ACC112 (cell line): ENCODE results near the gene CAMK2A.

Experiments
- H2AFZ ChIP-seq: fragments of 200-600 bp; sonication (generic); one replicate; pipeline ENCODE4 v1.6.0; 2017; ENCODE audit warnings: antibody characterized with exemption, low read length; ENCODE audit not compliant: unreplicated experiment
- H3K27ac ChIP-seq: fragments of 200-600 bp; sonication (generic); 2 replicates; pipeline ENCODE4 v1.5.1; 2014; ENCODE audit warnings: low read depth, mild to moderate bottlenecking, antibody characterized with exemption, low read length, moderate library complexity
- H3K27me3 ChIP-seq: fragments of 200-600 bp; sonication (generic); 2 replicates; pipeline ENCODE4 v1.6.1; 2014; ENCODE audit warnings: mild to moderate bottlenecking, antibody characterized with exemption, low read length, moderate library complexity, mixed read lengths; ENCODE audit not compliant: insufficient read depth
- H3K36me3 ChIP-seq: fragments of 200-600 bp; sonication (generic); 2 replicates; pipeline ENCODE4 v1.6.1; 2016; ENCODE audit warnings: mild to moderate bottlenecking, antibody characterized with exemption, low read length, moderate library complexity, mixed read lengths; ENCODE audit not compliant: insufficient read depth
- H3K4me1 ChIP-seq: fragments of 200-600 bp; sonication (generic); one replicate; pipeline ENCODE4 v1.6.1; 2016; ENCODE audit warnings: low read length, mixed read lengths; ENCODE audit not compliant: insufficient read depth, unreplicated experiment, control insufficient read depth
- H3K4me3 ChIP-seq: fragments of 200-600 bp; sonication (generic); 2 replicates; pipeline ENCODE4 v1.5.1; 2014; ENCODE audit warnings: mild to moderate bottlenecking, low read depth, low read length
- H3K79me2 ChIP-seq: fragments of 200-600 bp; sonication (generic); one replicate; pipeline ENCODE4 v1.6.0; 2016; ENCODE audit warnings: low read length; ENCODE audit not compliant: control insufficient read depth, unreplicated experiment, insufficient read depth

The CAMK2A gene

GRCh38 chr5:150306775-150307174 lies 17.2 kb upstream of the CAMK2A start:
- Histone ChIP-seq H2AFZ (no peak overlapping the region), H3K27me3 (no peaks in the 10 kb centered on the region), H3K79me2 (no peaks in the 10 kb centered on the region), H3K27ac (no peak overlapping the region), H3K4me1 (no peaks in the 10 kb centered on the region), H3K36me3 (no peaks in the 10 kb centered on the region), H3K4me3 (no peak overlapping the region)

GRCh38 chr5:150305557-150305956 lies 16.0 kb upstream of the CAMK2A start:
- Histone ChIP-seq H3K27ac (no peak overlapping the region), H3K27me3 (no peaks in the 10 kb centered on the region), H3K79me2 (no peaks in the 10 kb centered on the region), H2AFZ (peak overlapping the region; percentile 20), H3K4me1 (peaks cover 6% of the 10 kb centered on the region), H3K36me3 (no peaks in the 10 kb centered on the region), H3K4me3 (no peak overlapping the region)

DNA sequence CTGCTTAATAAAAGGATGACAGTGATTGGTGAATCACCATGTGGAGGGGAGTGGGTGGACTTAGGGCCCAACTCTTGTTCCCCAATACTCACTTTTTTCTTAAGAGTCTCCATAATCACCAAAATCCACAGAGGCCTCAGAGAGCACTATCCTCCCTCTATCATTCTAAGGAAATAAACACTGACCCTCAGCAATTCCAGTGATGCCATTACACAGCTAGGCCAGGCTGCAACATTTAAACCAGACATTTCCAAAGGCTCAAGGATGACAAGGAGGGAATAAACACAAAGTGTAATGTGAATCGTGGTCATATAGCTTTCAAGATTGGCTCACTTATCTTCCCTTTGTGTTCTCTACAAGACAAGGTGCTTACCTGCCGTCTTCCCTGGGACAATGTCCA lies 15.5 kb upstream of the CAMK2A start:
- Histone ChIP-seq H3K36me3 (no peaks in the 10 kb centered on the region), H3K4me3 (no peak overlapping the region), H2AFZ (no peak overlapping the region), H3K27me3 (no peaks in the 10 kb centered on the region), H3K4me1 (peaks cover 10% of the 10 kb centered on the region), H3K79me2 (no peaks in the 10 kb centered on the region), H3K27ac (no peak overlapping the region)

- Histone ChIP-seq H3K4me3 (no peak overlapping the region), H3K79me2 (no peaks in the 10 kb centered on the region), H2AFZ (no peak overlapping the region), H3K27ac (no peak overlapping the region), H3K4me1 (peaks cover 15% of the 10 kb centered on the region), H3K36me3 (no peaks in the 10 kb centered on the region), H3K27me3 (no peaks in the 10 kb centered on the region)
Measured at GRCh38 chr5:150304481-150305081, 15.0 kb upstream of the CAMK2A start.

DNA sequence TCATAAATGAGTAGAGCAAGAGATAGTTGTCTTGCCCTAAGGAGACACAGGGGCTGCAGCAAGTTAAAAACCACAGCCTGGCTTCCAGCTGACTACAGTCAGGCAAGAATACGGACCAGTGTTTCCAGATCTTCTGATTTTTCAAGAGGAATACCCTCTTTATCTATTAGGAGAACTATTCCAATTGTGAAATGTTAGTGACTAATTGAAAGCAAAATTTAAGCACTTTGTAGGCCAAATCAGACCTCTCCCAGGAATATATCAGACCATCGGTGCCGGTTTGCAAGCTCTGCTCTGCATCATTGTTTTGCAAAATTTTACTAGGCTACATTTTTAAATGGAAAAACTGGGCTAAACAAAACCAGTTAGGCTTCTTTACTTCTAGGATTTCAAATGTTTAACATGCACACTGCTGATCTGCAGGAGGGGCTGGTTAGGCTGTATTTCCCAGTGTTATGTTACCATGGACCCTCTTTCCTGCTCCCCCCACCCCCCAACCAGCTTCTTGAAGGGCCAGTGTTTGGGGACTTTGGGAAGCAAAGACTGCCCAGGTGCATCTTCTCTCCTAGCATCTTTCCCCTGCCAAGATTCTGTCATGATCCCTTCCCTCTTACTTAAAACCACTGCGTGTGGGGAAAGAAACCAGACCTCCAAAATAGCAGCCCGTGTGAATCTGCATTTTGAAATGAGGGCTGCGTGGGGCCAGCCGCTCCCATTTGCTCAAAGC lies 14.2 kb upstream of the CAMK2A start:
- peaks cover 20% of the 10 kb centered on the region for H3K4me1 ChIP-seq
- no peak overlapping the region for H3K4me3 ChIP-seq
- H2AFZ ChIP-seq, result no peak overlapping the region

DNA sequence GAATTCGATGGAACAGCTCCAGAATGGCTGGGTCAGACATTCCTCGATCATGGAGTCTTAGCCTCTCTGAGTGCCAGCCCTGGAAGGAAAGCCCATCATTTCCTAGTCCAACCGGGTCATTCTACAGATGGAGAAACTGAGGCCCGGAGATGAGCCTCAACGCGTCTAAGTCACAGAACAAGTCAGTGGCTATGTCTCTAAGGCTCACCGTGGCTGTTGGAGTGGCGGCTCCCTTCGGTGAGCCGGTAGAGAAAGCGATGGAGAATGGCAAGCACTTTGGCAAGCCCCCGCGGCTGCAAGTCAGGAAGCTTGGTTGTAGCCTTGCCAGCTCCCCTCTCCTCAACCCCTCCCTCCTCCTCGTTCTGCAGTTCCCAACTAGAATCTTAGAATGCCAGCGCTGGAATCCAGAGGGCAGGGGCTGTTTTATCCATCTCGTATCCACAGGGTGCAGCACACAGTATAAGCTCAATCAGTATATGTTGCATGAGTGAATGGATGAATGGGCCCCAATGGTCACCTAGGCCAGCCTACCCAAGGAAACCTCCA lies 13.6 kb upstream of the CAMK2A start:
- Histone ChIP-seq H3K27ac (no peak overlapping the region), H3K4me3 (peak overlapping the region; percentile 67), H3K4me1 (peaks cover 24% of the 10 kb centered on the region), H3K27me3 (no peaks in the 10 kb centered on the region), H3K79me2 (no peaks in the 10 kb centered on the region), H3K36me3 (no peaks in the 10 kb centered on the region), H2AFZ (peak overlapping the region; percentile 99)

More for the DNA sequence above, 14.2 kb upstream of the CAMK2A start:
- no peak overlapping the region for H3K27ac ChIP-seq
- H3K27me3 ChIP-seq, result no peaks in the 10 kb centered on the region
- no peaks in the 10 kb centered on the region for H3K79me2 ChIP-seq
- H3K36me3 ChIP-seq, result no peaks in the 10 kb centered on the region

DNA sequence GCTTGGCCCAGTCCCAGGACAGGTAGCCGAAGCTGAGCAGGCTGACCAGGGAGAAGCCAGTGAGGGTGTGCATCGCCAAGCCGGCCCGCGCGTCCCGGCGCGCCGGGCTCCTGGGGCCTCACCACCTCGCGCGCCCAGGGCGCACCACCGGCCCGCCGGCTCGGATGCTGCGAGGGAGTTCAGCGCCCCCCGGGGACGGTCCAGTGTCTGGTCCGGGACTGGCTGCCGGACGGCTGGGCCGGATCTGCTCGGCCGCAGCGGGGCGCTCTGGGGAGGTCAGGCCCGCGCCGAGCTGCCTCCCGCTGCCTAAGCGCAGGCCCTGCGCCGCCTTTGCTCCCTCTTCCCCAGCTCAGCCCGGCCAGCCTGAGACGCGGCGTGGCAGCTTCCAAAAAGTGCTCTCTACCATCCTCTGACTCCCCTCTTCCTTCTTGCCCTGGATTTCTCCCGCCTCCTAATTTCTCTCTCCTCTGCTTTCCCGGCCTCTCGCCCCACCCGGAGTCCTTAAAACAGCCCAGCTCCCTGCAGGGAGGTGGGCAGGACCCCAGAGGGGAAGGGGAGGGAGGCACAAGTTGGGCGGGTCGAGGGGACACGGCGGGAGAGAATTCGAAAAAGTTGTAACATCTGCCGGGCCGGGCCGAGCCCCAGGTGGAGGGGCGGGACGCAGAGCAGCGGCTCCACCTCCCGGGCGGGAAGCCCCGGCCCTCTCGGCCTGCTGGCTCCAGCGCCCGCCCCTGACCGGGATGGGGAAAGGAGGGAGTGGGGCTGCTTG lies 12.9 kb upstream of the CAMK2A start, which contains the start of gene ARSI:
ARSI (minus strand) TSS at position 605 of the 769 bp plus-strand sequence; CDS start at position 73, 532 bp downstream.
- Histone ChIP-seq H3K27ac (0 out of 2 replicates have a peak within 1 kb of the TSS, but pooled peaks have one; percentile 9), H3K79me2 (no peaks in the 10 kb centered on the region), H3K27me3 (no peaks in the 10 kb centered on the region), H3K36me3 (no peaks in the 10 kb centered on the region), H3K4me1 (peaks cover 24% of the 10 kb centered on the region), H3K4me3 (peak within 1 kb of the TSS; percentile 67), H2AFZ (peak within 1 kb of the TSS; percentile 99)

GRCh38 chr5:150301901-150302300 lies 12.3 kb upstream of the CAMK2A start:
- Histone ChIP-seq H2AFZ (no peak overlapping the region), H3K4me1 (peaks cover 24% of the 10 kb centered on the region), H3K27ac (no peak overlapping the region), H3K36me3 (no peaks in the 10 kb centered on the region), H3K27me3 (no peaks in the 10 kb centered on the region), H3K4me3 (peak overlapping the region; percentile 67), H3K79me2 (no peaks in the 10 kb centered on the region)

- Histone ChIP-seq H3K79me2 (no peaks in the 10 kb centered on the region), H3K4me1 (peaks cover 24% of the 10 kb centered on the region), H2AFZ (no peak overlapping the region), H3K27ac (no peak overlapping the region), H3K36me3 (no peaks in the 10 kb centered on the region), H3K4me3 (peak overlapping the region; percentile 67; the same call in 1 of the 2 replicates), H3K27me3 (no peaks in the 10 kb centered on the region)
Measured at GRCh38 chr5:150301170-150301505, 11.6 kb upstream of the CAMK2A start.

DNA sequence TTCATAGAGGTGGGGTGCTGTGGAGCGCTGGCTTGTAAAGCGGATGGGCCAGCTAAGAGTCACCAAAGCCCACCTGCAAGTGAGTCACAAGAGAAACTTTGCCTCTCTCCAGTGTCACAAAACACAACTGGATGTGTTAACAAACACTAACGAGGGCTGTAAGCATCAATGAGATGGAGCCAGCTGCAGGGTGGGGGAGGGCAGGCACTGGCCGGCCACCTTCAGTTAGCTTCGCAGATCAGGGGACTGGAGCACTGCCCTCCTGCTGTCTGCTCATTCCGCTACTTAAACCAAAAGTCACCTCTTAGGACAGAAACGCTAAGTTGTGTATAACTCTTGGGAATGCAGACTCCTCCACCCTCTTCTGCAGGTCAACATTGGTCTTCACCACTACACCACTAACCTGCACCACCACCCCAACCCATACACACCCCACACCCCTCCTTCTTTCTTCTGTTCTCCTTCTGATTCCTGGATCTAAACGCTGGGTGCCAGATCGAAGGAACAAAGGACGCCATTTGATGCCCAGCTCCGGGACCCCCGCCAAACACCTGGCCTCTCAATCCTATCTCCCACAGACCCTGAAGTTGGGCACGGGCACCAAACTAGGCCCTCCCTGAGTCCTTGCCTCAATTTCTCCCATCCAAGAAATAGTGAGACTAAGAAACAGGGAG lies 11.1 kb upstream of the CAMK2A start:
- peaks cover 27% of the 10 kb centered on the region for H3K4me1 ChIP-seq
- H3K79me2 ChIP-seq, result no peaks in the 10 kb centered on the region
- H2AFZ ChIP-seq, result no peak overlapping the region
- peak overlapping the region; percentile 88; the same call in 1 of the 2 replicates for H3K27ac ChIP-seq
- no peaks in the 10 kb centered on the region for H3K27me3 ChIP-seq
- no peaks in the 10 kb centered on the region for H3K36me3 ChIP-seq
- H3K4me3 ChIP-seq, result no peak overlapping the region
